HepG2 (cell line): ENCODE data around the gene LAPTM4A. TPM values are rescaled to one million over a fixed set of nuclear protein-coding genes. Genes with fewer than 3 reads are reported as not detected.
A peak's percentile ranks its signal among the peaks of the same experiment; 100 is the strongest.

Experiments
- ELF1 ChIP-seq: sonication (generic); formaldehyde crosslinking; IDR thresholded peaks from 2 replicates; pipeline ENCODE4 v1.4.0; 2020; ENCODE audit warnings: missing genetic modification reagents
- FOXK2 ChIP-seq: fragments of 450-650 bp; IDR thresholded peaks from 2 replicates; pipeline ENCODE4 v1.6.1; 2016
- HES4 ChIP-seq: sonication (generic); formaldehyde crosslinking; IDR thresholded peaks from 2 replicates; pipeline ENCODE4 v1.9.0; 2021; ENCODE audit warnings: mild to moderate bottlenecking, missing genetic modification reagents, borderline replicate concordance
- HNRNPL ChIP-seq: fragments of 200-400 bp; formaldehyde crosslinking; IDR thresholded peaks from 2 replicates; pipeline ENCODE4 v1.6.1; 2017; ENCODE audit warnings: mild to moderate bottlenecking, low read depth, low read length
- JDP2 ChIP-seq: sonication (generic); formaldehyde crosslinking; IDR thresholded peaks from 2 replicates; pipeline ENCODE4 v1.8.1; 2022; ENCODE audit warnings: missing genetic modification reagents, borderline replicate concordance
- KDM1A ChIP-seq: IDR thresholded peaks from 2 replicates; pipeline ENCODE4 v1.6.1; 2016; ENCODE audit warnings: missing compliant biosample characterization
- MXD4 ChIP-seq: IDR thresholded peaks from 2 replicates; pipeline ENCODE4 v1.6.1; 2016; ENCODE audit warnings: mild to moderate bottlenecking, missing biosample characterization, missing genetic modification reagents
- NCOA5 ChIP-seq: sonication (generic); formaldehyde crosslinking; IDR thresholded peaks from 2 replicates; pipeline ENCODE4 v1.4.0; 2020; ENCODE audit warnings: missing genetic modification reagents
- RORA ChIP-seq: sonication (generic); formaldehyde crosslinking; IDR thresholded peaks from 2 replicates; pipeline ENCODE4 v1.5.0; 2020; ENCODE audit warnings: mild to moderate bottlenecking, missing genetic modification reagents, moderate library complexity
- ZBTB38 ChIP-seq: sonication (generic); formaldehyde crosslinking; IDR thresholded peaks from 2 replicates; pipeline ENCODE4 v1.5.1; 2020; ENCODE audit warnings: mild to moderate bottlenecking, missing genetic modification reagents
- ZNF143 ChIP-seq: sonication (generic); formaldehyde crosslinking; IDR thresholded peaks from 2 replicates; pipeline ENCODE4 v1.4.0; 2020; ENCODE audit warnings: missing genetic modification reagents
- ZNF562 ChIP-seq: sonication (generic); formaldehyde crosslinking; IDR thresholded peaks from 2 replicates; pipeline ENCODE4 v1.8.0; 2022; ENCODE audit warnings: missing genetic modification reagents, borderline replicate concordance
- ZNF674 ChIP-seq: sonication (generic); formaldehyde crosslinking; IDR thresholded peaks from 2 replicates; pipeline ENCODE4 v1.5.0; 2020; ENCODE audit warnings: low read depth, mild to moderate bottlenecking, missing genetic modification reagents
- ZNF883 ChIP-seq: sonication (generic); formaldehyde crosslinking; IDR thresholded peaks from 2 replicates; pipeline ENCODE4 v1.5.1; 2020; ENCODE audit warnings: mild to moderate bottlenecking, missing genetic modification reagents; ENCODE audit errors: not compliant biosample characterization
- polyA plus RNA-seq, 8 experiments: library from polyadenylated mRNA; depleted of rRNA in 3 of 8; stranded (reverse) in 7 of 8; unstranded in 1 of 8; fragments of >200 nt; fragmentation: Illumina TruSeq in 4 of 8; extraction: Trizol in 4 of 8; gene quantifications; 2 replicates each; pipeline versions ENCODE4 v1.2.1 to v1.2.3, GENCODE V29; 2011 to 2016; ENCODE audit warnings: low read depth in 4 of 8, missing spikeins in 1 of 8, mixed read lengths in 1 of 8; ENCODE audit not compliant: insufficient read depth in 1 of 8
- total RNA-seq, 5 experiments: library from RNA; depleted of rRNA; stranded (reverse); fragments of >200 nt; fragmentation: Illumina TruSeq; extraction: Trizol; gene quantifications; 2 replicates each; pipeline ENCODE4 v1.2.3, GENCODE V29; 2016; ENCODE audit warnings: low read depth in 1 of 5
- TF ChIP-seq, protein P1 (sequence below): sonication (generic); formaldehyde crosslinking; IDR thresholded peaks from 2 replicates; pipeline ENCODE4 v1.5.1; 2020; ENCODE audit warnings: missing genetic modification reagents, mild to moderate bottlenecking, borderline replicate concordance
- TF ChIP-seq, protein P2 (sequence below), 2 experiments: sonication (generic) in 1 of 2; formaldehyde crosslinking in 1 of 2; IDR thresholded peaks; 2 replicates each; pipeline versions ENCODE4 v1.4.0 to v1.6.1; 2018 to 2020; ENCODE audit warnings: missing genetic modification reagents in 2 of 2, borderline replicate concordance in 1 of 2, low read depth in 1 of 2, mild to moderate bottlenecking in 1 of 2, missing biosample characterization in 1 of 2
- TF ChIP-seq, protein P3 (sequence below): sonication (generic); formaldehyde crosslinking; IDR thresholded peaks from 2 replicates; pipeline ENCODE4 v1.4.0; 2020; ENCODE audit warnings: missing genetic modification reagents
- TF ChIP-seq, protein P4 (sequence below): fragments of 450-650 bp; IDR thresholded peaks from 2 replicates; pipeline ENCODE4 v1.6.1; 2017; ENCODE audit warnings: mild to moderate bottlenecking
- TF ChIP-seq, protein P5 (sequence below): sonication (generic); IDR thresholded peaks from 2 replicates; pipeline ENCODE4 v1.6.1; 2016; ENCODE audit warnings: low read depth, borderline replicate concordance

LAPTM4A gene
- total and polyA plus RNA-seq, 2 of the 13 experiments (the other 11 are each of a cell fraction or from before 2014, with no cell fraction given): 116 to 558 TPM

DNA sequence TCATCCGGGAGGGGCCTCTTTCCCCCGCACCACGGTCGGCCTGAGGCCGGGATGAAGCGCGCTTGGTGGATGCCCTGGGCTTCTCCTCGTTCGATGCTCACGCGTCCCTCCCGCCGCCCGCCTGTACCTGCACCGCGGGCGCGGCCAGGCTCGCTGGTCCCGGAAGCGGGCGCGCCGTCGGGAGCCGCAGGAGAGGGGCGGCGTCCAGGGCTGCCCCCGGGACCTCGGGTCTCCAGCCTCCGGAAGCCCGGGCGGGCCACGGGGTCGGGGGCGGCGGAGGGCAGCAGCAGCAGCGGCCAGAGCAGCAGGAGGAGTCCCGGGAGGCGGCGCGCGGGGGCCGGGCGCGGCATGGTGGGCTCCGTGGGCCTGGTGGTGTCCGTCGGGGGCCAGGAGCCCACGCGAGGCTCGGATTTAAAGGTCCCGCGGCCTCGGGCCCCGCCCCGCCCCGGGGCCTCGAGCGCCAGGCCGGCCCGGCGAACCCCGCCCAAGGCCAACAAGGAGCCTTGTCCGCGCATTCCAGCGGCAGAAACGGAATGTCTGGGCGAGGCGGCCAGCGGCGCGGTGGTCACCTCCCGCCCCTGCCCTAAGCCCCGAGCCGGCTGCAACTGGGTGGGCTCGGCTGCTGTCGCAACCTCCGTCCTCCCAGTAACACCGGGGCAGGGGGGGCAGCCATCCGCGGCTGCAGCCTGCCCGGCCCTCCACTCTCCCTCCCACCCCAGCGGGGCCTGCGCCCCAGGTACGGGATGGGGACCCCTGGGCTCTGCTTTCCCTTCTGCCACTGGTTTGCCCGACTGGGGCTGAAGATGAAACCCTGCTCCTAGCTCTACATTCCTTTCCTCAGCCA, 38.9 kb downstream of the LAPTM4A start, which contains the start of gene MATN3 (continued):
- TF ChIP-seq, protein P1, sequence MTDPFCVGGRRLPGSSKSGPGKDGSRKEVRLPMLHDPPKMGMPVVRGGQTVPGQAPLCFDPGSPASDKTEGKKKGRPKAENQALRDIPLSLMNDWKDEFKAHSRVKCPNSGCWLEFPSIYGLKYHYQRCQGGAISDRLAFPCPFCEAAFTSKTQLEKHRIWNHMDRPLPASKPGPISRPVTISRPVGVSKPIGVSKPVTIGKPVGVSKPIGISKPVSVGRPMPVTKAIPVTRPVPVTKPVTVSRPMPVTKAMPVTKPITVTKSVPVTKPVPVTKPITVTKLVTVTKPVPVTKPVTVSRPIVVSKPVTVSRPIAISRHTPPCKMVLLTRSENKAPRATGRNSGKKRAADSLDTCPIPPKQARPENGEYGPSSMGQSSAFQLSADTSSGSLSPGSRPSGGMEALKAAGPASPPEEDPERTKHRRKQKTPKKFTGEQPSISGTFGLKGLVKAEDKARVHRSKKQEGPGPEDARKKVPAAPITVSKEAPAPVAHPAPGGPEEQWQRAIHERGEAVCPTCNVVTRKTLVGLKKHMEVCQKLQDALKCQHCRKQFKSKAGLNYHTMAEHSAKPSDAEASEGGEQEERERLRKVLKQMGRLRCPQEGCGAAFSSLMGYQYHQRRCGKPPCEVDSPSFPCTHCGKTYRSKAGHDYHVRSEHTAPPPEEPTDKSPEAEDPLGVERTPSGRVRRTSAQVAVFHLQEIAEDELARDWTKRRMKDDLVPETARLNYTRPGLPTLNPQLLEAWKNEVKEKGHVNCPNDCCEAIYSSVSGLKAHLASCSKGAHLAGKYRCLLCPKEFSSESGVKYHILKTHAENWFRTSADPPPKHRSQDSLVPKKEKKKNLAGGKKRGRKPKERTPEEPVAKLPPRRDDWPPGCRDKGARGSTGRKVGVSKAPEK (CRISPR knock-in tag): no peak
- no peak for TF ChIP-seq NCOA5 (CRISPR knock-in tag)
- TF ChIP-seq FOXK2: no peak
- TF ChIP-seq, protein P2, sequence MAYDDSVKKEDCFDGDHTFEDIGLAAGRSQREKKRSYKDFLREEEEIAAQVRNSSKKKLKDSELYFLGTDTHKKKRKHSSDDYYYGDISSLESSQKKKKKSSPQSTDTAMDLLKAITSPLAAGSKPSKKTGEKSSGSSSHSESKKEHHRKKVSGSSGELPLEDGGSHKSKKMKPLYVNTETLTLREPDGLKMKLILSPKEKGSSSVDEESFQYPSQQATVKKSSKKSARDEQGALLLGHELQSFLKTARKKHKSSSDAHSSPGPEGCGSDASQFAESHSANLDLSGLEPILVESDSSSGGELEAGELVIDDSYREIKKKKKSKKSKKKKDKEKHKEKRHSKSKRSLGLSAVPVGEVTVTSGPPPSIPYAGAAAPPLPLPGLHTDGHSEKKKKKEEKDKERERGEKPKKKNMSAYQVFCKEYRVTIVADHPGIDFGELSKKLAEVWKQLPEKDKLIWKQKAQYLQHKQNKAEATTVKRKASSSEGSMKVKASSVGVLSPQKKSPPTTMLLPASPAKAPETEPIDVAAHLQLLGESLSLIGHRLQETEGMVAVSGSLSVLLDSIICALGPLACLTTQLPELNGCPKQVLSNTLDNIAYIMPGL (CRISPR knock-in tag; IDR thresholded peaks at IDR 0.05; ENCODE audit: borderline replicate concordance in 1 of 2, low read depth in 1 of 2): peak; percentile 11 to 30; a peak in 2 of 4 replicates
- no peak for TF ChIP-seq RORA (CRISPR knock-in tag)
- 0 out of 2 replicates have a peak, but pooled peaks have one; percentile 20 for TF ChIP-seq HNRNPL
- TF ChIP-seq, protein P3, sequence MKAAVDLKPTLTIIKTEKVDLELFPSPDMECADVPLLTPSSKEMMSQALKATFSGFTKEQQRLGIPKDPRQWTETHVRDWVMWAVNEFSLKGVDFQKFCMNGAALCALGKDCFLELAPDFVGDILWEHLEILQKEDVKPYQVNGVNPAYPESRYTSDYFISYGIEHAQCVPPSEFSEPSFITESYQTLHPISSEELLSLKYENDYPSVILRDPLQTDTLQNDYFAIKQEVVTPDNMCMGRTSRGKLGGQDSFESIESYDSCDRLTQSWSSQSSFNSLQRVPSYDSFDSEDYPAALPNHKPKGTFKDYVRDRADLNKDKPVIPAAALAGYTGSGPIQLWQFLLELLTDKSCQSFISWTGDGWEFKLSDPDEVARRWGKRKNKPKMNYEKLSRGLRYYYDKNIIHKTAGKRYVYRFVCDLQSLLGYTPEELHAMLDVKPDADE: no peak
- TF ChIP-seq ZNF674: 0 out of 2 replicates have a peak, but pooled peaks have one; percentile 58
- TF ChIP-seq, protein P4, sequence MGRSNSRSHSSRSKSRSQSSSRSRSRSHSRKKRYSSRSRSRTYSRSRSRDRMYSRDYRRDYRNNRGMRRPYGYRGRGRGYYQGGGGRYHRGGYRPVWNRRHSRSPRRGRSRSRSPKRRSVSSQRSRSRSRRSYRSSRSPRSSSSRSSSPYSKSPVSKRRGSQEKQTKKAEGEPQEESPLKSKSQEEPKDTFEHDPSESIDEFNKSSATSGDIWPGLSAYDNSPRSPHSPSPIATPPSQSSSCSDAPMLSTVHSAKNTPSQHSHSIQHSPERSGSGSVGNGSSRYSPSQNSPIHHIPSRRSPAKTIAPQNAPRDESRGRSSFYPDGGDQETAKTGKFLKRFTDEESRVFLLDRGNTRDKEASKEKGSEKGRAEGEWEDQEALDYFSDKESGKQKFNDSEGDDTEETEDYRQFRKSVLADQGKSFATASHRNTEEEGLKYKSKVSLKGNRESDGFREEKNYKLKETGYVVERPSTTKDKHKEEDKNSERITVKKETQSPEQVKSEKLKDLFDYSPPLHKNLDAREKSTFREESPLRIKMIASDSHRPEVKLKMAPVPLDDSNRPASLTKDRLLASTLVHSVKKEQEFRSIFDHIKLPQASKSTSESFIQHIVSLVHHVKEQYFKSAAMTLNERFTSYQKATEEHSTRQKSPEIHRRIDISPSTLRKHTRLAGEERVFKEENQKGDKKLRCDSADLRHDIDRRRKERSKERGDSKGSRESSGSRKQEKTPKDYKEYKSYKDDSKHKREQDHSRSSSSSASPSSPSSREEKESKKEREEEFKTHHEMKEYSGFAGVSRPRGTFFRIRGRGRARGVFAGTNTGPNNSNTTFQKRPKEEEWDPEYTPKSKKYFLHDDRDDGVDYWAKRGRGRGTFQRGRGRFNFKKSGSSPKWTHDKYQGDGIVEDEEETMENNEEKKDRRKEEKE: no peak
- TF ChIP-seq, protein P5, sequence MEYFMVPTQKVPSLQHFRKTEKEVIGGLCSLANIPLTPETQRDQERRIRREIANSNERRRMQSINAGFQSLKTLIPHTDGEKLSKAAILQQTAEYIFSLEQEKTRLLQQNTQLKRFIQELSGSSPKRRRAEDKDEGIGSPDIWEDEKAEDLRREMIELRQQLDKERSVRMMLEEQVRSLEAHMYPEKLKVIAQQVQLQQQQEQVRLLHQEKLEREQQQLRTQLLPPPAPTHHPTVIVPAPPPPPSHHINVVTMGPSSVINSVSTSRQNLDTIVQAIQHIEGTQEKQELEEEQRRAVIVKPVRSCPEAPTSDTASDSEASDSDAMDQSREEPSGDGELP: no peak
- TF ChIP-seq ZNF562 (CRISPR knock-in tag): no peak; the same call in 1 of the 2 replicates
- TF ChIP-seq JDP2 (CRISPR knock-in tag): no peak
- TF ChIP-seq ELF1: no peak; the same call in 1 of the 2 replicates
- TF ChIP-seq KDM1A (CRISPR knock-in tag): no peak
- TF ChIP-seq ZNF883: peak; percentile 38
- no peak for TF ChIP-seq ZNF143 (CRISPR knock-in tag)
- peak; percentile 48; the same call in 1 of the 2 replicates for TF ChIP-seq ZBTB38 (CRISPR knock-in tag)
- no peak for TF ChIP-seq MXD4 (CRISPR knock-in tag)
- peak; percentile 25; the same call in 1 of the 2 replicates for TF ChIP-seq HES4 (CRISPR knock-in tag)
